Fibroblast of upper back skin (primary cell): ENCODE measurements around the gene RAD51B.

Experiments used
- DNase-seq: peaks from one replicate; pipeline ENCODE4 v3.0.0-alpha.2; 2013

The RAD51B gene

DNA sequence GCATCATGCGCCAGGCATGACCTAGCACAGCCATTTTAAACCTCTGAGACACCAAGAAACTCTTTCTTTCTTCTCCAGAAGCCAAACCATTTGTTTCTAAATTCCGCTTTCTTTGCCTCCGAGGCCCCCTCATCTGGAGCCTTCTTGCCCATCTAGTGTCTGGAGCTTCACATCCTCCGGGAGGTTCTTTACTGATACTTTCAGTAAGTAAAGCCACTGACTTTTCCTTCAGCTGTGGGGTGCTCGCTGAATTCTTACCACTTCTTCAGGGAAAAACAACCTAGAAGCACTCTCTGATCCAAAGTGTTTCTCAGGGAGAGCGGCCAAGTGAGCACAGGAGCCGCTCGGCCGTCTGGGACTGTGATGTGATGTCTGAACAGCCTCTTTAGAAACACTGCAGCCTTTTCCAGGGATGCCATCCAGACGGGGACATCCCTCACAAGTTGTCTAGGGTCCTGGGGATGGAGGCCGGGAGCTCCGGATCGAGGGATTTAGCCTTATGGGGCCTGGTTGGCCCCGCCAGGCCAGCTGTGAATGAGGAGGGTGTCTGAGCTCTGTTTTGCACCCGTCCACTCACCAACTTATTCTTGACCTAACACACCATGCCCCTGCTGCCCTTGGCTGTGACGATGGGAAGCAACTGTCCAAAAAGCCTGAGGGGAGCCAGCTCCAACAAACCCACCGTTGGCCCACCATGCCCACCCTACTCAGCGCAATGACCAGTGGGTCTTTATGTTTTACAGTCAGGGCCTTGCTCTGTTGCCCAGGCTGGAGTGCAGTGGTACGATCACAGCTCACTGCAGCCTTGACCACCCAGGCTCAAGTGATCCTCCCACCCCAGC lies 812.7 kb downstream of the RAD51B start:
- DNase-seq, result no peak

DNA sequence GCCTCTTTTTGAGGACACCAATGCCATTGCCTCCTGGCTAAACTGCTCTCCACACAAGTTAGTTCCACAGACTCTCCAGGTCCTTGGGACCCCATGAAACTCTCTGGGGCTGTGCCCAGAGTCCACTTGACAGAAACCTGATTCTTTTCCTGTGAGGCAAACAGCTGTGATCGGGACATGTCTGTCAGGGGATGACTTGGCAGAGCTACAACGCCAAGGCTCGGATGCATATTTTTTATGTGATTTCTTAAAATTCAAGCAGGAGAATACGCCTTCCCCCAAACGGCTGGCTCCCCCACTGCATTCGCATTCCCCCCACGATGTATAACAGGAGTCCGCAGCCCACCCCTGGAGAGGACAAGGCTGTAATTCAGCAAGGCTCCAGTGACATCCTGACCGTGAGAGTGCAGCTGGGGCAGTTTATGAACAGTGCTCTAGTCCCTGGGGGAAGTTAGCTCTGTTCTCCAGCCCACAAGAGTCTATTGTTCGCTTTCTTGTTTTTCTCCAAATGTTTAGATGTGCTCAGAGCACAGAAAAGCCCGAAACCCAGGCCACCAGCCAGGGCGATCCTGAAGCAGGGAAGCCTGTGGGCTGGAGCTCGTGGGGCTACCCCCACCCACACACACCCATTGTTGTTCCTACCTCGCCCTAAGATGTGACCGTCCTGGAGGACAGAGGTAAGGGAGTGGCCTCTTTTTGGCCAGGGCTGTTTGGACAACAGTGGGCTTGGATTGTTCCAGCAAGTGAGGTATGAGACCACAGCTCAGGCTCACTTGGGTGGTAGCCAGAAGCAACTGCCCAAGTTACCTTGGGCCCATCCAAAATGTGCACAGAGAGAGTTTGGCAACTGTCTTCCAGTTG lies 813.8 kb downstream of the RAD51B start:
- peak; percentile 59 for DNase-seq

- no peak for DNase-seq
Observed at GRCh38 chr14:68634332-68634731, 814.8 kb downstream of the RAD51B start.

DNA sequence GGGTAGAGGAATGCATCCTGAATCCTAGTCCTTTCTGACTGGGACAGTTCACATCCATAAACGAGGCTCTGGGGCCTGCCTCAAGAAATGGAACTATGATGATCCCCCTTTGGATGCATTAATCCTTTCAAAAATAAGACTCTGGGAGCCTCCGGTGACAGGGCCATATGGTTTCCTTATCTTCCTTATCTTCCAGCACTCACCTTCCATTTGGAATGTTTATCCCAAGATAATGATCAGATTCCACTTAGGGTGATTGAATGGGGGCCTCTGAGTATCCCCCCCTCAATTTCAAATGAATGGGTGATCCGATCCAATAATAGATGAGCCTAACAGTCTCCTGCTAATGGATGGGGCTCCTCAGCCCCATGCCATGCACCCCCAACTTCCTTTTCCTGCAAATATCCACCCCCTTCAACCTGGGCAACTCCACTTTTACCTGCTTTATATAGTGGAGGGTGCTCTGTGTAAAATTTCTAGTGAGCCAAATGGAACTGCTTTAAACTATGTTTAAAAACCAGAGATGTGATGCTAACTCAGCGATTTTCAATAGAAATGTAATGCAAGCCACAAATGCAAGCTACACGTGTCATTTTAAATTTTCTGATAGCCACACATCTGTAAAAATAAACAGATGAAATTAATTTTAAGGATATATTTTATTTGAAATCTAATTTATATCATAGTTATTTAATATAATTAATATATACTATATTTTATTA lies 815.5 kb downstream of the RAD51B start:
- no peak for DNase-seq

- no peak for DNase-seq
Observed at GRCh38 chr14:68636597-68636996, 817.0 kb downstream of the RAD51B start.

- peak; percentile 87 for DNase-seq
Observed at GRCh38 chr14:68637106-68638021, 817.8 kb downstream of the RAD51B start.

- DNase-seq, result no peak
Observed at GRCh38 chr14:68638141-68638999, 818.8 kb downstream of the RAD51B start.

GRCh38 chr14:68639000-68639757 lies 819.6 kb downstream of the RAD51B start:
- DNase-seq, result no peak

GRCh38 chr14:68639758-68640574 lies 820.4 kb downstream of the RAD51B start:
- DNase-seq, result no peak

DNA sequence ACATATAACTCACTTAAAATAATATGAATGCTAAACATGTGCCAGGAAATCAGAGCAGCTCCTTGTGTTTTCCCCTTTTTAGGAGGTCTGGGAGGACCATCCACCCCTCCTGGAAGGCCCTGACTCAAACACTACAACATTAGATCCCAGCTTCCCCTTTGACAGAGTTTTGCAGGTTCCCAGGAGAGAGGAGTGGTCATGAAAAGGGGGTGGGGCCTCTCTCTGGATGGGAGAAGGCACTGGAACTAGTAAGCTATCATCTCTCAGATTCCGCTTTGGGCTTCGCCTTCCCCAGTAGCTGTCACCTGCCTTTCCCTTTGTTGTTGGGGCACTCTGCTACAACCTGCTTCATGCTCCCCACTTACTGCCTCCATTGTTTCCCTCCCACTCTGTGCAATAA lies 824.1 kb downstream of the RAD51B start:
- DNase-seq, result no peak

DNA sequence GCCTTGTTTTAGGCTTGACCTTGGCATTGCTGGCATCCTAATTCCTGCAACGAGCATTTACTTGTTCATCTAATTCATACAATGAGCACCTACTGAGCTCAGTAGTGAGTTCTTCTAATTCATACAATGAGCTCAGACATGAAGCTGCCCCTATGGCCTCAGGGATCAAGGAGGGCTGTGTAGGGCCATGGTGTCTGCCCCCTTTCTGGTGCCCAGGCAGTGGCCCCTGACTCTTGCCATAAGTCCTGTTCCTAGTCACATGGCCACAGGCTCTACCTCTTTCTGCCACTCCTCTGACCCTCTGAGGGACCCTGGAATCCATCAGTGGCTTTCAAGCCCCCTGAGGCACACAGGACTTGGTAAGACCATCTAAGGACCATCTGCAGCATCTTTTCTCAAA lies 824.5 kb downstream of the RAD51B start:
- no peak for DNase-seq

- DNase-seq, result no peak
Observed at GRCh38 chr14:68645371-68645770, 825.8 kb downstream of the RAD51B start.

DNA sequence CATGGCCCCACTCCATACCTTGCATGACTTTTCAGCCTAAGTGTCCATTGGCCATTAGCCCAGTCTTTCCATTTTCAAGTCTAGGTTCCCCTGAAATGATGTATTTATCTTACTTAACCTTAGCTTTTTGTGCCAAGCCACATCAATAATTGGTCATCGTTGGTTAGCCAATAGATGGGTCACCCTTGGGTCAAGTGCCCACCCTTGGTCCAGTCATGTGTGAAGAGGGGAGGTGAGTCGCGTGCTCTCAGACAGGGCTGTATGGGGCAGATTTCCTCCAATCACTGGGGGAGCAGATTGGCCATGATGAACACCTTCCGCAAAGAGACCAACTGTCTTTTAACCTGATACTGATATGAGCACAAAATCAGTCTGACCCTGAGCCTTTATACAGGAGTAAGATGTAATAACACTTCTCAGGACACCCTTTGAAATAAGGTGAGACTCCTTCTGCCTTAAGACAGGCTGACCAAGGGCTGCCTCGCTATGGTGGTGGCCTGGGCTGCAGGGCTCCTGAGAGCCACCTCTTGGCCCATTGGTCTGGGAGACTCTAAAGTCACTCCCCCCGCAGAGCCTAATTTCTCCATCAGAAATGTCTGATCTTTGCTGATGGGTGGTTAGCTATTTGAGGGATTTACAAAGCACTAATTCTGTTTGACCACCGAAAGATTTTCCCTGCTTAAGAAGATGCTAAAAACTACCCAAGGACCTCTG lies 830.1 kb downstream of the RAD51B start:
- peak; percentile 49 for DNase-seq

DNA sequence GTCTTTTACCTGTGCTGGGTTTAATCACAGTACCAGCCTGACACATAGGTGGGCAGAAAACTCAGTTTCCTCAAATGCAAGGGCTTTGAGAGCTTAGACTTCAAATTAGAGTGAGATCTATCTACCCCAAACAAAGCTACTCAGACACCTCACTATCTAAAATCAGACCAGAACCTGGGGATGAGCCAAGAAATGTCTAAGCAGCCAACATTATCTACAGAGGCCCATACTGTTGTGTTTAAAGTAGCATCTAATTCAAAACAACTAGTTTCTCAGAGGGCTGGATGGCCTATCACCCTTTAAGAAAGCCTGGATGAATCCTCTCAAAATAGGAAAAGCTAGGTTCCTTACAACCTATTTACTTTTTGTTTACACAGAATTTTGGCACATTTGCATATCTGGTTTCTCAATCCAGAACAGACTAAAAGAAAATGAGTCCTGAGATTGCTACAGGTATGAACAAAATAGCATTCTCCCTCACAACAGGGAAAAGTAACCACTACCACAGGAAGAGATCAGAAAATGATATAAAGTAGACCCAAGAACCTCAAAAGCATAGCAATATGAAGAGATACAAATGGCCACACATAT lies 830.9 kb downstream of the RAD51B start:
- no peak for DNase-seq

DNA sequence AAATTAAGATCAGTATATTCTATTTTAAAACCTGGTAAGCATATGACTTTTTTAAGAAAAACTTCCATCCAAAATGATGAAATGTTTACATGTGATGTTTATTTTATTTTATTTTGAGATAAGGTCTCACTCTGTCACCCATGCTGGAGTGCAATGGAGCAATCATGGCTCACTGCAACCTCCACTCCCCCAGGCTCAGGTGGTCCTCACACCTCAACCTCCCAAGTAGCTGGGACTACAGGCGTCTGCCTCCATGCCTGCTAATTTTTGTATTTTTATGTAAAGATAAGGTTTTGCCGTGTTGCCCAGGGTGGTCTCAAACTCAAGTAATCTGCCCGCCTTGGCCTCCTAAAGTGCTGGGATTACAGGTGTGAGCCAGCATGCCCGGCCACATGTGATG lies 831.5 kb downstream of the RAD51B start:
- no peak for DNase-seq

GRCh38 chr14:68651652-68652432 lies 832.3 kb downstream of the RAD51B start:
- DNase-seq, result peak; percentile 80

DNA sequence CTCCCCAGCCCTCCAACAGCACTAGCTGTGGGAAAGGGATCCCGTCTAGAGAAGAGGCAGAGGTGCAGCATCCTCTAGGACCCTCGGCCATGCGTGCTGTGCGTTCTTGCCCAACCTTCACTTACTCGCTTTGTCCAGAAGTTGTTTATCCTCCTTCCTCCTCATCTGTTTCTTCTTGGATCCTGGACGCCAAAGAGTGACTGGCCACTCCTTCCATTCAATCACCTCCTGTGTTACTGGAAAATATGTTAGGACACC lies 832.8 kb downstream of the RAD51B start:
- DNase-seq, result no peak

- DNase-seq, result no peak
Observed at GRCh38 chr14:68653108-68653507, 833.5 kb downstream of the RAD51B start.
